Dermis microvascular lymphatic vessel endothelial cell (primary cell): Measurements from ENCODE around the gene ATP8B4. TPM values are rescaled to one million over a fixed set of nuclear protein-coding genes. Genes with fewer than 3 reads are reported as not detected.

ENCODE experiments used
- DNase-seq, 2 donors: peaks; one replicate each; pipeline versions ENCODE4 v3.0.0 to v3.0.0-alpha.2; 2010; ENCODE audit warnings: low read depth in 2 of 2
- total RNA-seq: library from RNA; depleted of rRNA; stranded (reverse); fragments of >200 nt; gene quantifications from 2 replicates; pipeline ENCODE4 v1.2.1, GENCODE V29; 2014

ATP8B4 gene
- total RNA-seq, 1 donor from 2014 or later, result 0.39 TPM

DNA sequence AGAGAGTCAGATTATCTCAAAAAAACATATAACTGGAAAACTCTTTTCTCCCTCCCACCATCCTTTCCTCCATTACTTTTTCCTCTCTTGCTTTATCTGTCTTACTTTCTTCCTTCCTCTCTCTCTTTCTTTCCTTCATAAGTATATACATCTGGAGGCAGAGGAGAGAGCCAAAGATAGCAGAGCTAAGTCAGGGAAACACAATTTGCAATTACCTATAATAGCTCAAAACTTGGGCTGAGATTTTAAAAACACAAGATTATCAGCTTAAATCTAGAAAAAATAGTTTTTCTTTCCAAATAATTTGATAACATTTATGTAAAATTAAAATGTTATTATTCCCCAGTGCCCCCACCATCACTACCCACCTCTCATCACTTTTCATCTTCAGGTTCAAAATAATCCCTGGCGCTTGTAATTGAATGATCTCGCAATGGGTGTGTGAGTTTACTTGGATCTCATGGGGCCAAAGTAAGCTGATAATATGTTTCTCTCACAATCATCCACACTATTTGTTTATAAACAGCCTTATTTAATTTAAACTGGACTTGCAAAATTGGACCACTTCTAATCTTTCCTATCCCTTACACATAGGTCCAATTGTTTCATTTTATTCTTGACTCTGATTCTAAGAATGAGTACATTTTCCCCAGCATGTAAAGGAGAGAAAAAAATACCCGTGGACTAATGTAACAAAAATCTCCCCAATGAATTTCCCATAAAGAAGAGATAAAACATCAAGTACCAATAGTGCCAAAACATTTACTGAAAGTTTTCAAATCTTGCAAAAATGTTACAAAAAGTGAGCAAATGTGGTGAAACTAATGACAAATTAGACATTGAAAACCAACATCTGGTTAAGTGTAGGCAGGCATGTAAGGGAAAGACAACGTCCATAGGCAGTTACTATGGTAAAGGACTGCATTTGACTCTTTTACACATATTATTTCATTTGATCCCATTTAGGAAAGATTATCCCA, 261.2 kb downstream of the ATP8B4 start:
- DNase-seq, result no peak

DNA sequence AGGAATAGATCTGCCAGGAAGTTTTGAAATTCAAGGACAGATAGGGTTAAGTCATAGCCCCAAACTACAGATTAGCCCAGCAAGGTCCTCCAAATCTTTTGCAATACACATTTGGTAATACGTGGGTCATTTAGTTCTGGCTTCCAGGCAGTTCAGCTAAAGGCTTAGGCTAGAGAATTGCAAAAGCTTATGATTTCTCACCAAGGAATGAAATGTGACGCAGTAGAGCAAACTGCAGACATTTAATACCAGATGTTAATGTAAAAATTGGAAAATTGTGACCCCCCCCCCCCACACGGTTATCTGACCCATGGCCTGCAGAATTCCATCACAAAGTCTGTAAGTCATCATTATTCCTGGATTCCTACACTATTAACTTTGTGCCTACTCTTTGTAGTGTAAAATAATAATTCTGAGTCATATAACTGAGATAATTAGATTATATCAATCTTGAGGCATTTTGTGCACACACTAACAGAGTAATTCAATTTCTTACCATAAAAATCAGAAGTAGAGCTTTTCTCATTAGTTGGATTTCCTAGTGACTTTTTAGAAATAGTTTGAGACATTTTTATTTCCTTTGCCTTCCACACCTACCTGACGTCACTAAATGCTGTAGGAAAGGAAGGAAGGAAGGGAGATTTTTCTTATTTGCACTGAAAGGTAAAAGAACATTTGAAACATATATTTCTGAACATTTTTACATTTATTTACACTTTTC, 263.0 kb downstream of the ATP8B4 start:
- no peak for DNase-seq

- no peak for DNase-seq
These were observed 266.3 kb downstream of the ATP8B4 start for GRCh38 chr15:49852756-49853155.

DNA sequence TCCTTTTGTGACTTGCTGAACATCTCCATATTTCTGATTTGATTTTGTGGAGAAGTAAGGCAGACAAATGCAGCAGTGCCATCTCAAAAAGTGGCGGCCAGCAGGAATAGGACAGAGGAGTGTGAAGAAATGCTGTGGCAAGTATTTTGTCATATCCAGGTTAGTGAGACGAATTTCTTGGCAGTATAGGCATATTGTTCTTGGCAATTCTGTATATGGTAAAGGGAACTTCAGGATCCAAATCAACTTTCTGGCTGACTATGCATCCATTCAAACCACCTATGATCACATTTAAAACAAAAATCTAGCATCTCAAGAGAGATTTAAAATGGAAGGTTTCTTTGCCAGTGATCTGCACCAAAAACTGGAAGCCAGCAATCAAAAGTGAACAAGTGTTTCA, 270.2 kb downstream of the ATP8B4 start:
- no peak for DNase-seq

GRCh38 chr15:49848282-49848724, 270.7 kb downstream of the ATP8B4 start:
- DNase-seq, result no peak

DNA sequence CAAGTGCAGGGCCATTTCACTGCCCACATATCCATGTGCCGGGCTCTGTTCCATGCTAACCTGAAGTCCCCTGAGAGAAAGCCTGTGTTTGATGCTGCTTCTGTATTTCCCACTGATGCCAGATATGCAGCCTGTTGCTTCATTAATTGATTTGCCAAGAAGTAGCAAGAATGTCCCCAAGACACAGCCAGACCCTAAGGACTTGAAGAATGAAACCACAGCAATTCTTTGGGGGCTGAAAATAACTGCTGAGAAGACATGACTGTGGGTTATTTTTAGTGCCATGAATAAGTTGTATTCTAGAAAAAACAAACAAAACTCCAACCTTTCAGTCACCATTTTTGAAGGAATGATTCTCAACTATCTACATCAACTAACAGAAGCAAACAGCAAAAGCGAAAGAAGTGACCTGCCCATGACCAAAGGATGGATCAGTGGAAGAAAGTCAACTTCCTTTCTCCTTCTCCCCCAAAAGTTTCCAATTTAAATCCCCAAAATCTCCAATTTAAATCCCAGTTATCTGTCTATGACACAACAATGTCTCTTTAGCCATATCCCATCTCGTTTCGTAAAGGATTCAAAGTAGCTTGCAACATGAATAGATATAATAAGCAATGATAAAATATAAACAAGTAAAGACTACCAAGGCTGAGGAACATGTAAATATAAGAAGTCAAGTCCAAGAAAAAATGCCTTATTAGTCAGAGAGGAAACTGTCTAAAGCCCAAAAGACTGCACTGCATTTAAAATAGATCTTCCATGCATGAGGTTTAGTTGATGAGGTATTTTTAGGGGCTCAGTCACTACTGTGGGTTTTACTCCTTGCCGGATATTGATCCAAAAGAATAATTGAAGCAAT, 271.4 kb downstream of the ATP8B4 start:
- no peak for DNase-seq

- no peak for DNase-seq
These were observed 274.6 kb downstream of the ATP8B4 start for GRCh38 chr15:49844390-49844789.

DNA sequence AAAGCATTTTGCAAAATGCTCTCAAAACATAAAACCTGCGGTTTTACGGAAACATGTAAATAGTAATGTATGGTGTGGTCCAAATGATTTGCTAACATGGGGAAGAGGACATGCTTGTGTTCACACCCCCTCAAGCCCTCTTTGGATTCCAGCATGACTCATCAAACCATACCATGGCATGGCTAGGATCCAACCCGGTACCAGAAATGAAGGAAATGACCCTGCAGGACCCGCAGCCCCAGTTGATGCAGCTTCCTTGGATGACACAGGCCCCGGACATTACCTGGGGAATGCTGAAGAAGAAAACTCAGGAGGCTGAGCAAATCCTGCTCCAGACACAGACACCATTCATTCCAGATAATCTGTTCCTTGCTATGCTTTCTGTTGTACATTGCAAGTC, 275.3 kb downstream of the ATP8B4 start:
- peak in 1 of 2 donors; percentile 12 for DNase-seq

GRCh38 chr15:49842031-49842730, 276.9 kb downstream of the ATP8B4 start:
- no peak for DNase-seq

- DNase-seq, result peak in 1 of 2 donors; percentile 19
These were observed 286.5 kb downstream of the ATP8B4 start for GRCh38 chr15:49832511-49832910.

DNA sequence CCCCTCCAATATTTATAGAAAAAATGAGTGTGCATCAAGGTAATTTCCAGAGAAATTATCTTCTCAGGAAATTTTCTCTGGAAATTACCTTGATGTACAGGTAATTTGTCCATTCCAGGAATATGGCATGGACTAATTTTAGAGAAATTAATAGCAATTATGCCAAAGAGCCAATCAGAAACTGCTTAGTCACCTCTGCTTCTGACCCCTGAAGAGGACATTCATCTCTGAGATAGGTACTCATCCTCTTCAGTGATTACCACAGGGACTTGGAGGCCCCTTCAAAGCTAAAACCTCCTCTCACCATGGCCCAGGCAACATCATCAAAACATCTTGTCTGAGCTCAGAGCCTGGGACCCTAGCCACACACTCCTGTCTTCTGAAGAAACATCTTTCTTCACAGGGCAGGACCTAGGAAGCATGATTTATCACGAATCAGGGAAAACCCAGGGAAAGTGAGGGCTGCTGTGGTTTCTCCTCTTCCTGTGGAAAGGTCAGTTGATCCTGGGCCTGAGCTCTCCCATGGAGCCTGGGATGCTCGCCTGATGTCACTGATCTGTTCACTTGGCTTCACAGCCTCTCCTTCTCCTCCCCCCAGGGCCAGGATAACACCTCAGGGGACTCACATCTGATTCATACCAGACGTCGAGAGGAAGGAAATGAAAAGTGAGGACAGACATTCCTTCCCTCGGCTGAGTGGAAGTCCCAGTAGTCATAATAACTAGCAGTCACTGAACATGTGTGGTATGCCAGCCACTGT, 287.6 kb downstream of the ATP8B4 start:
- peak in 1 of 2 donors; percentile 69 for DNase-seq

GRCh38 chr15:49830391-49830790, 288.6 kb downstream of the ATP8B4 start:
- DNase-seq, result peak in 1 of 2 donors; percentile 13

DNA sequence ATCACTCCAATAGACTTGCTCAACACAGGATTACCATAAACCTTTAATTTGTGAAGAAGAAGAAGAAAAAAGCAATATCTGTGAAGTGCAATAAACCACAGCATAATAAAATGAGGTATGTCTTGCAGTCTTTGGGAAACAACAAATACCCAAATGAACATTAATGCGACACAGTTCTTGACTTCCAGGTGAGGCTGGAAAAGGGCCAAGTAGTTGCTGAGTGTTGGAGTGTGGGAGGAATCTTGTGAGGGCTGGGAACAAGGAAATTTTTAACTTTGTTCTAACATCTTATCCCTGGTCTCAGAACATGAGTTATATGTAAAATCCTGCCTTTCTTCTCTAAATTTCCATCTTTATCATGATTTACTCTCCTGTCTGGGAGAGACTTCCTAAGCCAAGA, 291.7 kb downstream of the ATP8B4 start:
- DNase-seq, result no peak

DNA sequence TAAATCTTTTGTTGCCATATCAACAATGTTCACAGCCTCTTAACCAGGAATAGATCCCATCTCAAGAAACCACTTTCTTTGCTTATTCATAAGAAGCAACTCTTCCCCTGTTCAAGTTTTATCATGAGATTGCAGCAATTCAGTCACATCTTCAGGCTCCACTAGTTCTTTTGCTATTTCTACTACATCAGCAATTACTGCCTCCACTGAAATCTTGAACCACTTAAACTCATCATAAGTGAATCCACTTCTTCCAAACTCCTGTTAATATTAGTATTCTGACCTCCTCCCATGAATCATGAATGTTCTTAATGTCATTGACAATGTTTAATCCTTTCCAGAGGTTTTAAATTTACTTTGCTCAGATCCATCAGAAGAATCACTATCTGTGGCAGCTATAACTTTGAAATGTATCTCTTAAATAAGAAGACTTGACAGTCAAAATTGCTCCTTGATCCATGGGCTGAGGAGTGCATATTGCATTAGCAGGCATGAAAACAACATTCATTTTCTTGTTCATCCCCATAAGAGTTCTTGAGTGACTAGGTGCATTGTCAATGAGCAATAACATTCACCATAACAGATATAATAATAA, 292.3 kb downstream of the ATP8B4 start:
- no peak for DNase-seq

GRCh38 chr15:49824775-49825099, 294.3 kb downstream of the ATP8B4 start:
- no peak for DNase-seq

DNA sequence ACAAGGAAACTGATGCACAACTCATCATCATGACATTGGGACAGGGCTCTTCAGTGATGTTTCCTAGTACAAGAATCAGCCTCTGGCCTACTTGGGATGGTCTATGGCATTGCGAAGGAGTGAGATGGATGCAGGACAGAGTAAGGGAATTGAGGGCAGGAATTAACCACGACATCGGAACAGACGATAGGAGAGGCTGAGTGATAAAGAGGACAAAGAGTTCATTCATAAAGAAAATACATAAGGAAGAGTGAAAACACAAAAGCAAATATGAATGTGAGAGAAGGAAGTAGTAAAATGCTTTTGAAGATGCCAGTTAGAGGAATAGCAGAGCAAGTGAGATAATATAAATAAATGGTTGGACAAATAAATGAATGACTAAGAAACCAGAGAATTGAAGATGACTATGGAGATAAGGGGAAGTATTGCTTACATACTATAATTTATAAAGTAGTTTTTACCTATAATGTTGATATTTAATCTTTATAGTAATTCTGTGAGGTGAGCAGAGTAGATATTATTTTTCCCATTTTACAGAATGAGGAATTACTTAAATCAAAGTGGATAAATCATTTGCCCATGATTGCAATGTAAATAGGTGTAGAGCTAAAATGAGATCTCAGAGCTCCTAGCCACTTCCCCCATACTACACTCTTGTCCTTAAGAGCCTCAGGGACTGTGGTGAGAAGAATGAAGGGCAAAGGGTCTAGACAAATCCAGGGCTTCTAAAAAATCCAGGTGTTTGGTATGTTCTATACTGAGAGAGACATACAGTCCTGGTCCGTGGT, 294.9 kb downstream of the ATP8B4 start:
- DNase-seq, result no peak

GRCh38 chr15:49817100-49817499, 301.9 kb downstream of the ATP8B4 start:
- DNase-seq, result no peak

GRCh38 chr15:49815950-49816349, 303.1 kb downstream of the ATP8B4 start:
- DNase-seq, result no peak

DNA sequence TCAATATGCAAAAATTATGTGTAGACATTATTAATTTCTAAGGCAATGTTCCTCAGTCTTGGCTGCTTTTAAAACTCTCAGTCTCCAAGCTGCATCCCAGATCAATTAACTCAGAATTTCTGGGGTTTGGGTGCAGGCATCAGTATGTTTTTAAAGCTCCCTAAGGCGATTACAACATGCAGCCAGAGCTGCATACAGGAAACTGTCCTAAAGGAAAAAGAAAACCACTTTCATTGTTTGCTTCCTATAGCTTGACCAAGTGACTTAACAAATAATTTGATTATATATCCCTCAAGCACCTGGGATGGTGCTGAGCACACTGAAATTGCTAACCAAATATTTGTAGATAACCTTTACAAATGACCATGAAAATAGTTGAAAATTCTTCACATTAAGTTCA, 303.5 kb downstream of the ATP8B4 start:
- no peak for DNase-seq
